HepG2 (cell line): ENCODE measurements around the gene TCF3. TPM values are rescaled to one million over a fixed set of nuclear protein-coding genes. Genes with fewer than 3 reads are reported as not detected.
A peak's percentile ranks its signal among the peaks of the same experiment; 100 is the strongest.

Experiments used
- ATAC-seq: fragments of 200-7000 bp; cut with Tn5 transposase; 3 replicates; pipeline ENCODE4 v1.9.1; 2020; ENCODE audit warnings: mild to moderate bottlenecking, moderate library complexity
- BruUV-seq: library from RNA; stranded (reverse); fragments of 400-500 nt; replicated peaks from 2 replicates; lab custom pipeline; 2021; lab: Mats Ljungman, UMichigan
- CTCF ChIA-PET: fragments of 300-600 bp; formaldehyde crosslinking; extraction: SDS; loops from one replicate; lab custom pipeline; 2021; ENCODE audit warnings: low total read pairs, inconsistent platforms, low intra/inter-chr PET ratio; lab: Yijun Ruan, JAX
- POLR2A ChIA-PET: fragments of 350-600 bp; sonication (Branson Sonifier 250); formaldehyde crosslinking; loops from one replicate; lab custom pipeline; 2020; ENCODE audit warnings: antibody characterized with exemption, inconsistent platforms; lab: Yijun Ruan, JAX
- DNase-seq: peaks from one replicate; pipeline ENCODE4 v3.0.0-alpha.2; 2015; ENCODE audit warnings: low spot score
- FAIRE-seq: peaks from 3 replicates; lab custom pipeline; 2011; peaks lifted over from hg19 to GRCh38; lab: Jason Lieb, UNC
- H2AFZ ChIP-seq: one replicate; pipeline ENCODE4 v1.6.1; 2011; ENCODE audit warnings: low read length, inconsistent platforms
- H3K27ac ChIP-seq: fragments of 300-600 bp; 3 replicates; pipeline ENCODE4 v1.8.0; 2011; ENCODE audit warnings: mixed run types, mild to moderate bottlenecking, mixed read lengths, low read length, inconsistent platforms; ENCODE audit not compliant: insufficient read depth; ENCODE audit errors: extremely low read length
- H3K27me3 ChIP-seq, 2 experiments: fragments of 200-600 bp in 1 of 2; 2 replicates in 1 of 2; 3 replicates in 1 of 2; pipeline versions ENCODE4 v1.6.0 to v1.8.0; 2011; ENCODE audit warnings: low read length in 2 of 2, mild to moderate bottlenecking in 2 of 2, moderate library complexity in 2 of 2, inconsistent platforms in 1 of 2; ENCODE audit not compliant: insufficient read depth in 2 of 2, control insufficient read depth in 1 of 2
- H3K36me3 ChIP-seq, 2 experiments: fragments of 200-600 bp in 1 of 2; replicated peaks in 1 of 2; 2 replicates in 1 of 2; 3 replicates in 1 of 2; pipeline versions ENCODE4 v1.5.1 to v1.8.0; 2011; ENCODE audit warnings: low read length in 2 of 2, inconsistent platforms in 1 of 2; ENCODE audit not compliant: insufficient read depth in 2 of 2, control insufficient read depth in 1 of 2
- H3K4me1 ChIP-seq: 2 replicates; pipeline ENCODE4 v1.5.1; 2012; ENCODE audit warnings: low read length, inconsistent platforms; ENCODE audit not compliant: insufficient read depth
- H3K4me2 ChIP-seq: 2 replicates; pipeline ENCODE4 v1.6.0; 2011; ENCODE audit warnings: low read depth, low read length, inconsistent platforms
- H3K4me3 ChIP-seq, 3 experiments: fragments of 200-600 bp in 1 of 3; sonication (generic), shearing (Covaris generic) in 1 of 3; replicated peaks in 1 of 3; 2 replicates each; pipeline ENCODE4 v1.5.1; 2011 to 2016; ENCODE audit warnings: low read length in 3 of 3, inconsistent platforms in 2 of 3, low read depth in 2 of 3, mild to moderate bottlenecking in 2 of 3, control low read depth in 1 of 3, mixed read lengths in 1 of 3; ENCODE audit not compliant: insufficient read depth in 1 of 3
- H3K79me2 ChIP-seq: one replicate; pipeline ENCODE4 v1.6.1; 2011; ENCODE audit warnings: low read length, inconsistent platforms; ENCODE audit not compliant: insufficient read depth
- H3K9ac ChIP-seq: 2 replicates; pipeline ENCODE4 v1.6.0; 2011; ENCODE audit warnings: mild to moderate bottlenecking, low read depth, low read length, inconsistent platforms; ENCODE audit not compliant: insufficient read depth
- H3K9me3 ChIP-seq: 2 replicates; pipeline ENCODE4 v1.5.1; 2012; ENCODE audit warnings: mild to moderate bottlenecking, low read length
- H4K20me1 ChIP-seq: 2 replicates; pipeline ENCODE4 v1.6.0; 2011; ENCODE audit warnings: inconsistent platforms, mild to moderate bottlenecking, low read length, moderate library complexity; ENCODE audit not compliant: insufficient read depth
- AGO2 ChIP-seq: fragments of 200-400 bp; formaldehyde crosslinking; optimal IDR thresholded peaks from 2 replicates; pipeline ENCODE3; 2017; ENCODE audit warnings: mild to moderate bottlenecking, low read depth, low read length, moderate library complexity
- GABPA ChIP-seq, 2 experiments: IDR thresholded peaks; 2 replicates each; pipeline ENCODE4 v1.6.1; 2011 to 2016; ENCODE audit warnings: low read depth in 2 of 2, low read length in 1 of 2, missing biosample characterization in 1 of 2, missing genetic modification characterization in 1 of 2
- MYC ChIP-seq: sonication (generic); formaldehyde crosslinking; IDR thresholded peaks from 2 replicates; pipeline ENCODE4 v1.9.0; 2021; ENCODE audit warnings: missing genetic modification reagents, borderline replicate concordance
- ZBTB40 ChIP-seq, 2 experiments: fragments of 450-650 bp in 1 of 2; sonication (generic) in 1 of 2; formaldehyde crosslinking in 1 of 2; IDR thresholded peaks; 2 replicates each; pipeline versions ENCODE4 v1.6.1 to v1.8.0; 2016 to 2022; ENCODE audit warnings: antibody characterized with exemption in 1 of 2, mild to moderate bottlenecking in 1 of 2, missing genetic modification reagents in 1 of 2
- ZNF121 ChIP-seq: sonication (generic); formaldehyde crosslinking; IDR thresholded peaks from 2 replicates; pipeline ENCODE4 v1.5.0; 2020; ENCODE audit warnings: mild to moderate bottlenecking, missing genetic modification reagents
- WGBS: methylation state at CpG from one replicate; pipeline ENCODE4 v1.1.6; 2017; ENCODE audit warnings: low lambda C conversion rate; 5-methylcytosine and 5-hydroxymethylcytosine counted together
- in situ Hi-C: cut with HindIII; loops from 2 replicates; pipeline ENCODE4 v1.10.0; 2017; ENCODE audit warnings: low pct_unique_long_range_greater_than_20kb; ENCODE audit not compliant: extremely low pct_ligation_motif_present
- intact Hi-C: fragments of 100-400 bp; cut with micrococcal nuclease; formaldehyde crosslinking; loops from one replicate; pipeline ENCODE4 v1.10.0; 2022; ENCODE audit not compliant: unreplicated experiment
- polyA plus RNA-seq, 8 experiments: library from polyadenylated mRNA; depleted of rRNA in 3 of 8; stranded (reverse) in 7 of 8; unstranded in 1 of 8; fragments of >200 nt; fragmentation: Illumina TruSeq in 4 of 8; extraction: Trizol in 4 of 8; gene quantifications; 2 replicates each; pipeline versions ENCODE4 v1.2.1 to v1.2.3, GENCODE V29; 2011 to 2016; ENCODE audit warnings: low read depth in 4 of 8, missing spikeins in 1 of 8, mixed read lengths in 1 of 8; ENCODE audit not compliant: insufficient read depth in 1 of 8
- total RNA-seq, 5 experiments: library from RNA; depleted of rRNA; stranded (reverse); fragments of >200 nt; fragmentation: Illumina TruSeq; extraction: Trizol; gene quantifications; 2 replicates each; pipeline ENCODE4 v1.2.3, GENCODE V29; 2016; ENCODE audit warnings: low read depth in 1 of 5

TCF3 gene
- total and polyA plus RNA-seq, 2 of the 13 experiments (the other 11 are each of a cell fraction or from before 2014, with no cell fraction given): 51.4 to 53.2 TPM

- WGBS: 97% methylated on average over 11 of the region's 34 CpGs
- in situ Hi-C loops (no loop called here), intact Hi-C loops (no loop called here)
- no peak overlapping the region for H3K27ac ChIP-seq
- no peaks in the 10 kb centered on the region for H4K20me1 ChIP-seq
- no peak overlapping the region for H2AFZ ChIP-seq
- CTCF ChIA-PET: no interaction called here
- no peak overlapping the region for H3K4me2 ChIP-seq
- peaks cover 9 to 49% of the 10 kb centered on the region in 2 experiments; a peak in 4 of 5 replicates for H3K36me3 ChIP-seq
- H3K79me2 ChIP-seq: peaks cover 16% of the 10 kb centered on the region
- H3K9ac ChIP-seq: no peak overlapping the region
- no peak for DNase-seq
- POLR2A ChIA-PET: no interaction called here
- BruUV-seq: no TSS peak
- no peaks in the 10 kb centered on the region for H3K27me3 ChIP-seq
- no peaks in the 10 kb centered on the region for H3K9me3 ChIP-seq
- 0 out of 2 replicates have a peak, but pooled peaks cover 11% of the 10 kb centered on the region for H3K4me1 ChIP-seq
- FAIRE-seq: no peak
- H3K4me3 ChIP-seq: no peak overlapping the region
- TF ChIP-seq ZNF121 (CRISPR knock-in tag) (0 out of 2 replicates have a peak, but pooled peaks have one; percentile 21), GABPA (IDR thresholded peaks at IDR 0.05; ENCODE audit: low read depth, low read length) (no peak), GABPA (CRISPR knock-in tag; IDR thresholded peaks at IDR 0.05; ENCODE audit: low read depth) (no peak), AGO2 (peak; percentile 57)
- no peak for ATAC-seq
Measured at GRCh38 chr19:1636325-1637236, 15.8 kb downstream of the TCF3 start.

- intact Hi-C loops (no loop called here), in situ Hi-C loops (no loop called here)
- peaks cover 16% of the 10 kb centered on the region for H3K79me2 ChIP-seq
- DNase-seq (no peak), FAIRE-seq (no peak), ATAC-seq (no peak)
- H3K4me2 ChIP-seq: no peak overlapping the region
- 100% methylated on average over 1 of the region's 5 CpGs for WGBS
- ChIA-PET POLR2A (no interaction called here), CTCF (no interaction called here)
- H3K36me3 ChIP-seq: peaks cover 9 to 48% of the 10 kb centered on the region in 2 experiments; a peak in 4 of 5 replicates
- no peak overlapping the region for H3K27ac ChIP-seq
- no peak overlapping the region for H3K4me3 ChIP-seq
- no peak overlapping the region for H2AFZ ChIP-seq
- no peaks in the 10 kb centered on the region for H4K20me1 ChIP-seq
- no TSS peak for BruUV-seq
- TF ChIP-seq MYC (no peak), ZBTB40 (IDR thresholded peaks at IDR 0.05) (no peak), ZBTB40 (CRISPR knock-in tag; IDR thresholded peaks at IDR 0.05) (peak; percentile 12; the same call in 1 of the 2 replicates)
- H3K9ac ChIP-seq: no peak overlapping the region
- no peaks in the 10 kb centered on the region for H3K9me3 ChIP-seq
- H3K4me1 ChIP-seq: 0 out of 2 replicates have a peak, but pooled peaks cover 11% of the 10 kb centered on the region
- H3K27me3 ChIP-seq: no peaks in the 10 kb centered on the region
Measured at GRCh38 chr19:1634938-1635243, 17.5 kb downstream of the TCF3 start.
